DND-41 (cell line): Measurements from ENCODE around the gene SLC17A9.

Experiments used
- ATAC-seq: fragments of 200-7000 bp; cut with Tn5 transposase; 3 replicates; pipeline ENCODE4 v1.9.1; 2021; ENCODE audit warnings: low read depth; ENCODE audit not compliant: insufficient read depth
- DNase-seq: peaks from one replicate; pipeline ENCODE4 v3.0.0-alpha.2; 2020
- H2AFZ ChIP-seq: 2 replicates; pipeline ENCODE4 v1.6.0; 2012; ENCODE audit warnings: low read depth, low read length
- H3K27ac ChIP-seq: 2 replicates; pipeline ENCODE4 v1.5.1; 2012; ENCODE audit warnings: low read length, inconsistent platforms
- H3K27me3 ChIP-seq: fragments of 200-600 bp; sonication (generic); 2 replicates; pipeline ENCODE4 v1.6.0; 2012; ENCODE audit warnings: low read length, mild to moderate bottlenecking, inconsistent platforms; ENCODE audit not compliant: insufficient read depth, poor library complexity
- H3K36me3 ChIP-seq: 2 replicates; pipeline ENCODE4 v1.5.1; 2012; ENCODE audit warnings: low read length, inconsistent platforms; ENCODE audit not compliant: insufficient read depth
- H3K4me1 ChIP-seq: 2 replicates; pipeline ENCODE4 v1.5.1; 2012; ENCODE audit warnings: mild to moderate bottlenecking, low read length; ENCODE audit not compliant: insufficient read depth
- H3K4me2 ChIP-seq: 2 replicates; pipeline ENCODE4 v1.6.0; 2012; ENCODE audit warnings: mild to moderate bottlenecking, moderate library complexity, low read length, inconsistent platforms; ENCODE audit not compliant: insufficient read depth
- H3K4me3 ChIP-seq, 2 experiments: fragments of 200-600 bp in 1 of 2; shearing (Covaris generic) in 1 of 2; 2 replicates each; pipeline ENCODE4 v1.5.1; 2012 to 2016; ENCODE audit warnings: inconsistent platforms in 2 of 2, low read length in 2 of 2, mild to moderate bottlenecking in 2 of 2, low read depth in 1 of 2, moderate library complexity in 1 of 2
- H3K79me2 ChIP-seq: 2 replicates; pipeline ENCODE4 v1.6.0; 2012; ENCODE audit warnings: low read length, inconsistent platforms; ENCODE audit not compliant: insufficient read depth
- H3K9ac ChIP-seq: 2 replicates; pipeline ENCODE4 v1.6.0; 2012; ENCODE audit warnings: low read depth, mild to moderate bottlenecking, inconsistent platforms, low read length, moderate library complexity
- H3K9me3 ChIP-seq: 2 replicates; pipeline ENCODE4 v1.5.1; 2012; ENCODE audit warnings: low read length, moderate library complexity, mild to moderate bottlenecking, inconsistent platforms; ENCODE audit not compliant: insufficient read depth, severe bottlenecking
- H4K20me1 ChIP-seq: 2 replicates; pipeline ENCODE4 v1.6.0; 2012; ENCODE audit warnings: low read length; ENCODE audit not compliant: insufficient read depth
- CTCF ChIP-seq: IDR thresholded peaks from 2 replicates; pipeline ENCODE4 v1.5.1; 2012; ENCODE audit warnings: borderline replicate concordance, low read length, moderate library complexity, mild to moderate bottlenecking; ENCODE audit not compliant: poor library complexity, severe bottlenecking; ENCODE audit errors: extremely low read depth
- EZH2 ChIP-seq: IDR thresholded peaks from 3 replicates; pipeline ENCODE4 v1.6.1; 2012; ENCODE audit warnings: borderline replicate concordance, low read depth, mild to moderate bottlenecking, moderate library complexity, low read length, inconsistent platforms; ENCODE audit not compliant: severe bottlenecking

The SLC17A9 gene

DNA sequence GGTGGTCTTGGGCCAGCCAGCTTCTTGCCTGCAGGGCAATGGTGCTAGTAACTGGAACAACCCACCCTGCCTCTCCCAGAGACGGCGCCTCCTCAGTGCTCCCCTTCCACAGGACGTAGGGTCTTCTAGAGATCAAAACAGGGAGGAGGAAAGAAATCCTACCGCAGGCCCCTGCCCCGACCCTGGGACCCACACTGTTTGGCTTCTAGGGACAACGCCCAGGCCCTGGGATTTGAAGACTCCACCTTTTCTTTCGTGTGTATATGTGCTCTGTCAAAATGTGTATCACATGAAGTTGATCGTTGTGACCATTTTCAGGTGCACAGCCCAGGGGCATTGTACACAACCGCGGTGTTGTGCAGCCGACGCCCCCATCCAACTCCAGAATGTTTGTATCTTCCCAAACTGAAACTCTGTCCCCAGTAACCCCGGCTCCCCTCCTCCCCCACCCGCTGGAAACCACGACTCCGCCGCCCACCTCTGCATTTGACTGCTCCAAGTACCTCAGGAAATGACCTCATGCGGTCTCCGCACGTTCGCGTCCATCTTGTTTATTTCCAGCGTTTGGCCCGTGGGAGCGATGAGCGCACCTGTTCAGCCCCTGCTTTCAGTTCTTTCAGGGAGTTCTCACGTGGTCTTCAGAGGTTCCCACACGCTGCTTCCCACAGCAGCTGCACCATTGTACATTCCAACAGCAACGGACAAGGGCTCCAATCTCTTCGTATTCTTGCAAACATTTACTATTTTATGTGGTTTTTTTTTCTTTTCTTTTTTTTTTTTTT lies 57.7 kb downstream of the SLC17A9 start:
- Histone ChIP-seq H4K20me1 (peaks cover 10% of the 10 kb centered on the region), H3K4me1 (peaks cover 64% of the 10 kb centered on the region), H3K27me3 (peaks cover 4% of the 10 kb centered on the region), H3K9me3 (peaks cover 24% of the 10 kb centered on the region), H3K36me3 (peaks cover 27% of the 10 kb centered on the region), H3K27ac (peak overlapping the region; percentile 94), H3K4me2 (peak overlapping the region; percentile 97), H3K4me3 (peak overlapping the region; percentile 64 to 95), H3K79me2 (peaks cover 69% of the 10 kb centered on the region), H3K9ac (peak overlapping the region; percentile 95), H2AFZ (peak overlapping the region; percentile 48)
- DNase-seq, result peak; percentile 99
- ATAC-seq, result peak; percentile 68
- TF ChIP-seq EZH2, result no peak
- no peak for TF ChIP-seq CTCF

- Histone ChIP-seq H3K4me2 (peak overlapping the region; percentile 58), H3K9ac (peak overlapping the region; percentile 95), H2AFZ (no peak overlapping the region), H3K27me3 (no peaks in the 10 kb centered on the region), H3K36me3 (peaks cover 36% of the 10 kb centered on the region), H4K20me1 (peaks cover 9% of the 10 kb centered on the region), H3K4me1 (peaks cover 48% of the 10 kb centered on the region), H3K9me3 (peaks cover 24% of the 10 kb centered on the region), H3K4me3 (peak overlapping the region in 1 of 2 experiments; percentile 44; a peak in 2 of 4 replicates), H3K27ac (peak overlapping the region; percentile 97), H3K79me2 (peaks cover 75% of the 10 kb centered on the region)
- ATAC-seq (no peak), DNase-seq (no peak)
- no peak for TF ChIP-seq CTCF
- no peak for TF ChIP-seq EZH2
Observed at GRCh38 chr20:63011798-63012197, 59.3 kb downstream of the SLC17A9 start.

- ATAC-seq (no peak), DNase-seq (no peak)
- peaks cover 24% of the 10 kb centered on the region for H4K20me1 ChIP-seq
- H3K9me3 ChIP-seq, result peaks cover 24% of the 10 kb centered on the region
- H2AFZ ChIP-seq, result no peak overlapping the region
- H3K27me3 ChIP-seq, result no peaks in the 10 kb centered on the region
- no peak overlapping the region for H3K9ac ChIP-seq
- TF ChIP-seq EZH2 (no peak), CTCF (no peak)
- H3K79me2 ChIP-seq, result peaks cover 77% of the 10 kb centered on the region
- H3K36me3 ChIP-seq, result peaks cover 49% of the 10 kb centered on the region
- H3K4me3 ChIP-seq, result no peak overlapping the region
- H3K4me2 ChIP-seq, result no peak overlapping the region
- H3K27ac ChIP-seq, result no peak overlapping the region
- H3K4me1 ChIP-seq, result peaks cover 36% of the 10 kb centered on the region
Observed at GRCh38 chr20:63013207-63013606, 60.7 kb downstream of the SLC17A9 start.

- no peak overlapping the region for H2AFZ ChIP-seq
- no peak overlapping the region for H3K4me3 ChIP-seq
- H3K79me2 ChIP-seq, result peaks cover 80% of the 10 kb centered on the region
- H3K36me3 ChIP-seq, result peaks cover 50% of the 10 kb centered on the region
- DNase-seq, result no peak
- no peak overlapping the region for H3K4me2 ChIP-seq
- H3K4me1 ChIP-seq, result peaks cover 26% of the 10 kb centered on the region
- TF ChIP-seq EZH2 (no peak), CTCF (no peak)
- peaks cover 24% of the 10 kb centered on the region for H3K9me3 ChIP-seq
- no peak overlapping the region for H3K9ac ChIP-seq
- no peak overlapping the region; the same call in 1 of the 2 replicates for H3K27ac ChIP-seq
- H3K27me3 ChIP-seq, result no peaks in the 10 kb centered on the region
- no peak for ATAC-seq
- H4K20me1 ChIP-seq, result peaks cover 28% of the 10 kb centered on the region
Observed at GRCh38 chr20:63014287-63014686, 61.8 kb downstream of the SLC17A9 start.
